Inferior parietal cortex (tissue), 1 donor: ENCODE data around the gene PSRC1.
"Not testable (repeated sequence)": the region's sequence is repeated elsewhere in the genome, so short reads cannot be mapped to it uniquely, and the experiment has no call there.

Source experiments
- DNase-seq: peaks from one replicate; pipeline ENCODE4 v3.0.0-alpha.2; 2016; ENCODE audit errors: extremely low spot score

The PSRC1 gene

GRCh38 chr1:109282952-109283747, at the start of gene PSRC1:
Gene PSRC1, minus strand, starts transcription at chr1:109283145.
- DNase-seq: peak; percentile 96

GRCh38 chr1:109331113-109331512, 48.2 kb upstream of the PSRC1 start:
- DNase-seq: no peak

GRCh38 chr1:109327285-109327684, 44.3 kb upstream of the PSRC1 start:
- peak; percentile 74 for DNase-seq

GRCh38 chr1:109322974-109323373, 40.0 kb upstream of the PSRC1 start:
- peak; percentile 51 for DNase-seq

- no peak for DNase-seq
Measured at GRCh38 chr1:109319114-109319513, 36.2 kb upstream of the PSRC1 start.

- no peak for DNase-seq
Measured at GRCh38 chr1:109316506-109316905, 33.6 kb upstream of the PSRC1 start.

GRCh38 chr1:109315288-109315687, 32.3 kb upstream of the PSRC1 start:
- DNase-seq: no peak

- no peak for DNase-seq
Measured at GRCh38 chr1:109314795-109315194, 31.9 kb upstream of the PSRC1 start.

- peak; percentile 82 for DNase-seq
Measured at GRCh38 chr1:109312978-109313775, 30.2 kb upstream of the PSRC1 start.

- peak; percentile 68 for DNase-seq
Measured at GRCh38 chr1:109312246-109312645, 29.3 kb upstream of the PSRC1 start.

- no peak for DNase-seq
Measured at GRCh38 chr1:109309347-109309746, 26.4 kb upstream of the PSRC1 start.

GRCh38 chr1:109307274-109308021, 24.5 kb upstream of the PSRC1 start:
- DNase-seq: peak; percentile 66

- DNase-seq: no peak
Measured at GRCh38 chr1:109306832-109307273, 23.9 kb upstream of the PSRC1 start, which contains the start of gene MYBPHL. Gene MYBPHL, minus strand, starts transcription at chr1:109307011. Its CDS starts 20 bp downstream, at chr1:109306991.

- not testable (repeated sequence) for DNase-seq
Measured at GRCh38 chr1:109305991-109306390, 23.0 kb upstream of the PSRC1 start.

- peak; percentile 86 for DNase-seq
Measured at GRCh38 chr1:109304226-109304920, 21.4 kb upstream of the PSRC1 start.

GRCh38 chr1:109301874-109302273, 18.9 kb upstream of the PSRC1 start:
- no peak for DNase-seq

GRCh38 chr1:109300650-109301151, 17.8 kb upstream of the PSRC1 start:
- DNase-seq: no peak

- DNase-seq: peak; percentile 87
Measured at GRCh38 chr1:109299558-109300343, 16.8 kb upstream of the PSRC1 start.

GRCh38 chr1:109298666-109299557, 16.0 kb upstream of the PSRC1 start:
- DNase-seq: peak; percentile 70
